PC-9 (cell line): Measurements from ENCODE around the gene CHMP3.

ENCODE experiments used
- CTCF ChIP-seq: fragments of 200-600 bp; sonication (generic); conservative IDR thresholded peaks from 2 replicates; pipeline ENCODE4 v1.6.1; 2017; ENCODE audit warnings: mixed run types, antibody characterized with exemption, mild to moderate bottlenecking, moderate library complexity
- EZH2 ChIP-seq: fragments of 200-600 bp; sonication (generic); IDR thresholded peaks from 2 replicates; pipeline ENCODE4 v1.8.0; 2017; ENCODE audit warnings: antibody characterized with exemption, low read depth

GRCh38 chr2:86566158-86566820, 3.0 kb upstream of the CHMP3 start:
- TF ChIP-seq CTCF (no peak), EZH2 (no peak)
